Right lobe of liver (tissue), 6 donors: ENCODE measurements around the gene KIZ. TPM values are rescaled to one million over a fixed set of nuclear protein-coding genes. Genes with fewer than 3 reads are reported as not detected.

ENCODE experiments used
- ATAC-seq, 4 donors: fragments of 200-7000 bp; cut with Tn5 transposase; one replicate each; pipeline ENCODE4 v1.9.1; 2020; ENCODE audit warnings: mild to moderate bottlenecking in 4 of 4, moderate library complexity in 4 of 4
- DNase-seq, 3 donors: peaks; one replicate each; pipeline ENCODE4 v3.0.0-alpha.2; 2020
- H3K27ac ChIP-seq, 3 donors: fragments of 200-600 bp; one replicate each; pipeline ENCODE4 v1.8.0; 2022
- H3K27me3 ChIP-seq, 2 donors: fragments of 200-600 bp; one replicate each; pipeline ENCODE4 v1.8.0; 2022
- H3K36me3 ChIP-seq, 4 donors: fragments of 200-600 bp; sonication (generic) in 1 of 4; one replicate each; pipeline versions ENCODE4 v1.5.1 to v1.8.0; 2017 to 2022; ENCODE audit warnings: control low read depth in 1 of 4
- H3K4me1 ChIP-seq, 4 donors: fragments of 200-600 bp; sonication (generic) in 1 of 4; one replicate each; pipeline versions ENCODE4 v1.5.1 to v1.8.0; 2017 to 2022; ENCODE audit warnings: control low read depth in 1 of 4
- H3K4me3 ChIP-seq, 3 donors: fragments of 200-600 bp; one replicate each; pipeline ENCODE4 v1.8.0; 2022
- H3K9me3 ChIP-seq, 4 donors: fragments of 200-600 bp; sonication (generic) in 1 of 4; one replicate each; pipeline versions ENCODE4 v1.5.1 to v1.8.0; 2017 to 2022; ENCODE audit warnings: control low read depth in 1 of 4
- POLR2A ChIP-seq: fragments of 450-650 bp; IDR thresholded peaks from one replicate; pipeline ENCODE4 v1.6.1; 2017; ENCODE audit warnings: antibody characterized with exemption, mild to moderate bottlenecking
- WGBS: methylation state at CpG from one replicate; pipeline ENCODE4 v1.1.6; 2018; ENCODE audit warnings: low coverage, low lambda C conversion rate; ENCODE audit not compliant: insufficient coverage; ENCODE audit errors: missing lambda C conversion rate; 5-methylcytosine and 5-hydroxymethylcytosine counted together
- intact Hi-C, 2 donors: fragments of 100-400 bp; cut with DNase I; formaldehyde crosslinking; loops; one replicate each; pipeline versions ENCODE4 v1.11.2 to v1.14.1; 2022
- total RNA-seq, 6 experiments: library from RNA; depleted of rRNA in 2 of 6; stranded (reverse); fragments of >200 nt in 2 of 6; fragmentation: NEBNext Ultra II Directional in 3 of 6; extraction: Animal tissue kit (Norgen Biotek cat#: 25700) in 3 of 6; gene quantifications; one replicate each; pipeline versions ENCODE4 v1.1.0 to v1.2.4, GENCODE V29; 2016 to 2023
- TF ChIP-seq, protein P1 (sequence below), 4 donors: fragments of 200-600 bp in 3 of 4; fragments of 450-650 bp in 1 of 4; IDR thresholded peaks; one replicate each; pipeline versions ENCODE4 v1.5.1 to v1.8.0; 2016 to 2022; ENCODE audit warnings: antibody characterized with exemption in 4 of 4, mild to moderate bottlenecking in 2 of 4
- donor health status: DM: no; HTN: yes; CAD: no.
- donor health status: DM: no; HTN: no; CAD: no.
- donor health status: DM: no; HTN: no; CAD: no.
- donor health status: DM: no; HTN: yes; CAD: no.
- donor health status: DM: no; HTN: yes; CAD: no.

The KIZ gene
- total RNA-seq, 6 experiments from 2014 or later = 5.1 to 11.5 (median 7.4) TPM

GRCh38 chr20:21092806-21093205, 33.1 kb upstream of the KIZ start:
- no peak for DNase-seq
- Histone ChIP-seq H3K27ac (no peak overlapping the region), H3K36me3 (no peaks in the 10 kb centered on the region), H3K27me3 (no peaks in the 10 kb centered on the region), H3K4me1 (no peaks in the 10 kb centered on the region), H3K4me3 (no peak overlapping the region), H3K9me3 (no peaks in the 10 kb centered on the region)
- TF ChIP-seq POLR2A = no peak
- TF ChIP-seq, protein P1, sequence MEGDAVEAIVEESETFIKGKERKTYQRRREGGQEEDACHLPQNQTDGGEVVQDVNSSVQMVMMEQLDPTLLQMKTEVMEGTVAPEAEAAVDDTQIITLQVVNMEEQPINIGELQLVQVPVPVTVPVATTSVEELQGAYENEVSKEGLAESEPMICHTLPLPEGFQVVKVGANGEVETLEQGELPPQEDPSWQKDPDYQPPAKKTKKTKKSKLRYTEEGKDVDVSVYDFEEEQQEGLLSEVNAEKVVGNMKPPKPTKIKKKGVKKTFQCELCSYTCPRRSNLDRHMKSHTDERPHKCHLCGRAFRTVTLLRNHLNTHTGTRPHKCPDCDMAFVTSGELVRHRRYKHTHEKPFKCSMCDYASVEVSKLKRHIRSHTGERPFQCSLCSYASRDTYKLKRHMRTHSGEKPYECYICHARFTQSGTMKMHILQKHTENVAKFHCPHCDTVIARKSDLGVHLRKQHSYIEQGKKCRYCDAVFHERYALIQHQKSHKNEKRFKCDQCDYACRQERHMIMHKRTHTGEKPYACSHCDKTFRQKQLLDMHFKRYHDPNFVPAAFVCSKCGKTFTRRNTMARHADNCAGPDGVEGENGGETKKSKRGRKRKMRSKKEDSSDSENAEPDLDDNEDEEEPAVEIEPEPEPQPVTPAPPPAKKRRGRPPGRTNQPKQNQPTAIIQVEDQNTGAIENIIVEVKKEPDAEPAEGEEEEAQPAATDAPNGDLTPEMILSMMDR (IDR thresholded peaks at IDR 0.05) = no peak
- intact Hi-C loops = no loop called here
- ATAC-seq = no peak
- 60% methylated on average over 2 of the region's 3 CpGs for WGBS

DNA sequence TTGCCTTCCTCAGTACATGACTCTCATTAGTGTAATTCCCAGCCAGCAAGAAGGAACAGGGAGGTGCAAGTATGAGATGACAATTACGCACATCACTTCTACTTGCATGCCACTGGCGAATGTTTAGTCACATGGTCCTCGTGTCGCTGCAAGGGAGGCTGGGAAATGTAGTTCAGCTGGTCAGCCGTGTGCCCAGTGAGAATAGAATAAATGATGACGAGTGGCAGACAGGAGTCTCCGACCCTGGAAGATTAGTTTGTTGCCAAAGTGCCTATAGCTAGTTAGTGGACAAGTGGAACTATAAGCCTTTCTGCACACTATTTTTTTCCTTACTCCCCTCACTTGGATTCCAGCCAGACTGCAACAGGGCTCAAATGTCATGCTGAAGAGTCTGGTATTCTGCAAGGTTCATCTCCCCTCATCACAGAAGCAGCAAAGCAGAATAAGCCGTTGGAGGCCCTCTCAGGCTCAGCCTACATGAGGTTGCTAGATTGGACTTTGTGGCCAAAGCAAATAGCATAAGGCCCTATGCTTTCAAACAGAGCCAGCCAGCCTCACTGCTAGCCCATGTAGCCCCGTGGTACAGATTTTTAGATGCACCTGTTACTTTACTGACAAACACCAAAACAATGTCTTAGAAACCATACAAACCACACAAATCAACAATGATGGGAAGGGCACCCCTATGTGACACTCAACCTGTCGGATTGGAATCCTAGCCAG, 29.4 kb upstream of the KIZ start:
- ATAC-seq (peak in 2 of 4 donors; percentile 23 to 28), DNase-seq (no peak)
- H3K27ac ChIP-seq = no peak overlapping the region
- H3K9me3 ChIP-seq = no peaks in the 10 kb centered on the region
- no peak for TF ChIP-seq POLR2A
- TF ChIP-seq, protein P1 (IDR thresholded peaks at IDR 0.05) = no peak
- 24% methylated on average over 9 of the region's 10 CpGs for WGBS
- H3K4me3 ChIP-seq = no peak overlapping the region
- intact Hi-C loops = no loop called here
- peaks cover 5 to 19% of the 10 kb centered on the region in 2 donors for H3K27me3 ChIP-seq
- H3K36me3 ChIP-seq = no peaks in the 10 kb centered on the region
- H3K4me1 ChIP-seq = peaks cover 0 to 17% (median 5%) of the 10 kb centered on the region in 4 donors

DNA sequence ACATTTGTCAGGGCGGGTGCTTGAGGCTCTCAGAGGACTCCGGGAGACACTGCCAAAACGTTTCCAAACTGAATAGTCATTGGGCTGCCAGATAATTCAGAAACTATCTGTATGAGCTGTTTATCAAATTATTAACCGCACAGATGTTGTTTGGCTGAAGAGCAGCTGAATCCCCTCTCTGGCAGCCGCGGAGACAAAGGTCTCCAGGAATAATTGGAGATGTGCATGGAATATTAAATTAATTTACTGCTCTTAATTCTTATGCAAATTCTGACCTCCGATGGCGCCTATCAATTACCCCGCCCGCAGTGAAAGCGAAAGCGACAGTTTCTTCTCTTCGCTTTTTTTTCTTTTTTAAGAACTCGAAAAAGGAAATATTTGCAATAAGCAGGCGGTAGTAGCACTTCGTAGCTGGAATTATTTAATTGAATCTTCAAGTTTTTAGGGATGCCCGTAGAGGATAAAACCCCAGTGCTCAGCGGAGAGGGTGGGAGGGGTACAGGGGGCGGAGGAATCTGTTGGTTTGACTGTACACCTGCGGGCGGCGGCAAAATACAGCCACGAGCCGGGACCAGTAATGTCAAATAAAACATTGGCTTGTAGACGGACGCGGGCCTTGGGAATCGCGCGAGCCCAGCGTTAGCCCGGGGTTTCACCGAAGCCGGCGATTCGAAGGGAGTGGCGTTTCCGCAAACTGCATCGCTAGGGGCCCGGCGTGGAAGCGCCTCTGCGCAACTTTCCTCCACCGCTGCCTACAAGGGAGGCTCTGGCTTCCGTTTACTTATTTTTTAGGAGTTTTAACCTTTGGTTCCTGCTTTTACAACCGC, 25.9 kb upstream of the KIZ start:
- no peaks in the 10 kb centered on the region for H3K9me3 ChIP-seq
- ATAC-seq = peak; percentile 40 to 67 (median 56)
- H3K4me1 ChIP-seq = peaks cover 0 to 25% (median 5%) of the 10 kb centered on the region in 4 donors
- H3K36me3 ChIP-seq = no peaks in the 10 kb centered on the region
- peaks cover 5 to 26% of the 10 kb centered on the region in 2 donors for H3K27me3 ChIP-seq
- H3K4me3 ChIP-seq = peak overlapping the region; percentile 29 to 45 (median 34)
- no peak for TF ChIP-seq POLR2A
- WGBS = 3% methylated on average over 35 of the region's 46 CpGs
- H3K27ac ChIP-seq = no peak overlapping the region
- intact Hi-C loops = no loop called here
- DNase-seq = peak in 2 of 3 donors; percentile 57 to 61

- intact Hi-C loops = no loop called here
- peak in 1 of 4 donors; percentile 2 for ATAC-seq
- Histone ChIP-seq H3K36me3 (no peaks in the 10 kb centered on the region), H3K9me3 (no peaks in the 10 kb centered on the region), H3K27ac (no peak overlapping the region), H3K4me1 (peaks cover 0 to 25% (median 5%) of the 10 kb centered on the region in 4 donors), H3K4me3 (peak overlapping the region; percentile 29 to 45 (median 34)), H3K27me3 (peaks cover 5 to 27% of the 10 kb centered on the region in 2 donors)
- no peak for TF ChIP-seq POLR2A
- TF ChIP-seq, protein P1 (IDR thresholded peaks at IDR 0.05) = no peak
- peak in 1 of 3 donors; percentile 20 for DNase-seq
- WGBS = 8% methylated on average over 47 of the region's 64 CpGs
Observed at GRCh38 chr20:21100578-21101452, 25.1 kb upstream of the KIZ start.
